ENCODE results near the gene ZBTB12. TPM values are rescaled to one million over a fixed set of nuclear protein-coding genes. Genes with fewer than 3 reads are reported as not detected.

The ZBTB12 gene
- total and polyA plus RNA-seq, 2 of the 8 experiments (the other 6 are each of a cell fraction or from before 2014, with no cell fraction given) = 20.7 to 40.8 TPM

- H3K4ac ChIP-seq (replicated peaks; ENCODE audit: insufficient read length, low read depth, low read length) = no peak overlapping the region
- peaks cover 0 to 11% (median 0%) of the 10 kb centered on the region in 4 experiments; a peak in 1 of 7 replicates for H3K4me1 ChIP-seq (replicated peaks in 1 of 4; ENCODE audit: control insufficient read depth in 3 of 4, insufficient read depth in 4 of 4, low read length in 3 of 4)
- no peak overlapping the region for H3K4me2 ChIP-seq (ENCODE audit: insufficient read depth in 1 of 2, low read depth in 2 of 2, low read length in 2 of 2)
- ChIA-PET POLR2A (ENCODE audit: partially characterized antibody) (interaction anchor here (0.7 to 2.8 kb wide), 9 partner anchors 8 to 145 kb away, joined by 3 to 11 read pairs (median 4); partner anchors contain the start of gene NEU1), CTCF (ENCODE audit: partially characterized antibody) (interaction anchor here (0.6 to 8.1 kb wide), 8 partner anchors 8 to 108 kb away, joined by 3 to 59 read pairs (median 6); no protein-coding TSS in a partner anchor)
- no peak overlapping the region for H4K91ac ChIP-seq (replicated peaks; ENCODE audit: insufficient read length, low read length)
- H3K14ac ChIP-seq (ENCODE audit: insufficient read length) = no peak overlapping the region
- H3K23ac ChIP-seq (ENCODE audit: insufficient read length) = no peak overlapping the region
- H3K23me2 ChIP-seq (ENCODE audit: low read depth, low read length) = no peaks in the 10 kb centered on the region
- H3K56ac ChIP-seq (replicated peaks; ENCODE audit: insufficient read length, low read depth, low read length) = no peak overlapping the region
- WGBS, 2 experiments (ENCODE audit: extremely low coverage in 1 of 2, insufficient coverage in 1 of 2, insufficient read length in 1 of 2, insufficient replicate concordance in 2 of 2, low coverage in 1 of 2, low lambda C conversion rate in 2 of 2, missing lambda C conversion rate in 1 of 2) = 89% methylated on average over 10 of the region's 10 CpGs; no CpG with 5 or more reads in 1 of the 2 experiments
- peaks cover 25 to 54% (median 48%) of the 10 kb centered on the region in 4 experiments for H3K36me3 ChIP-seq (ENCODE audit: control insufficient read depth in 2 of 4, insufficient read depth in 4 of 4, low read length in 3 of 4)
- no peaks in the 10 kb centered on the region; the same call in 1 of the 2 replicates for H3K79me1 ChIP-seq (ENCODE audit: low read depth, low read length)
- no peak overlapping the region for H4K8ac ChIP-seq (ENCODE audit: extremely low read depth, insufficient read depth, low read length)
- no peak for TF ChIP-seq HDAC2 (IDR thresholded peaks at IDR 0.05; ENCODE audit: borderline replicate concordance in 1 of 2, low read depth in 2 of 2, low read length in 2 of 2)
- TF ChIP-seq ASH2L (IDR thresholded peaks at IDR 0.05; ENCODE audit: low read length) = no peak
- no peak for TF ChIP-seq GTF2F1 (IDR thresholded peaks at IDR 0.05; ENCODE audit: borderline replicate concordance, low read depth, low read length)
- TF ChIP-seq YY1 (IDR thresholded peaks at IDR 0.05; ENCODE audit: low read depth, low read length) = no peak
- no peak overlapping the region for H2BK12ac ChIP-seq (ENCODE audit: low read depth, low read length)
- H3K27me3 ChIP-seq (replicated peaks in 1 of 4; ENCODE audit: control insufficient read depth in 3 of 4, extremely low read depth in 1 of 4, insufficient read depth in 3 of 4, low read length in 3 of 4) = no peaks in the 10 kb centered on the region
- H2AFZ ChIP-seq (ENCODE audit: low read length) = no peak overlapping the region
- no peaks in the 10 kb centered on the region for H3K9me3 ChIP-seq (ENCODE audit: insufficient read depth in 2 of 2, low read depth in 1 of 2, low read length in 1 of 2)
- H4K20me1 ChIP-seq (replicated peaks in 1 of 2; ENCODE audit: control insufficient read depth in 1 of 2, insufficient read depth in 2 of 2, low read length in 2 of 2) = peaks cover 2 to 13% of the 10 kb centered on the region in 2 experiments
- H2BK120ac ChIP-seq (replicated peaks; ENCODE audit: low read depth, low read length) = no peak overlapping the region
- H3K4me3 ChIP-seq (ENCODE audit: extremely low read depth in 1 of 4, insufficient read depth in 2 of 4, low read depth in 3 of 4, low read length in 4 of 4) = no peak overlapping the region
- no peak overlapping the region for H3K9ac ChIP-seq (replicated peaks in 1 of 4; ENCODE audit: extremely low read depth in 1 of 4, low read depth in 3 of 4, low read length in 3 of 4)
- no peak overlapping the region for H4K5ac ChIP-seq (ENCODE audit: insufficient read length, low read depth, low read length)
- no peak overlapping the region for H3K18ac ChIP-seq (ENCODE audit: extremely low read depth, low read length)
- H2AK5ac ChIP-seq (ENCODE audit: low read depth, low read length) = no peak overlapping the region
- no peak for FAIRE-seq
- no peak overlapping the region for H2BK15ac ChIP-seq (ENCODE audit: low read length)
- no peaks in the 10 kb centered on the region for H3K79me2 ChIP-seq (ENCODE audit: control insufficient read depth in 1 of 2, insufficient read depth in 2 of 2, low read length in 2 of 2)
- H2BK20ac ChIP-seq (ENCODE audit: low read length) = no peak overlapping the region
- no peak for DNase-seq (ENCODE audit: low read depth in 1 of 2, low spot score in 2 of 2)
- no peak overlapping the region for H3K27ac ChIP-seq (ENCODE audit: low read depth, low read length)
- no peak overlapping the region for H2BK5ac ChIP-seq (ENCODE audit: low read depth, low read length)
Measured at GRCh38 chr6:31880616-31881015, 21.3 kb downstream of the ZBTB12 start.
